HG03354 (cell line): ENCODE data around the gene CYP4F11.
"Not testable (repeated sequence)": the region's sequence is repeated elsewhere in the genome, so short reads cannot be mapped to it uniquely, and the experiment has no call there.

Experiments used
- ATAC-seq: cut with Tn5 transposase; IDR thresholded peaks from one replicate; pipeline ENCODE4 v1.9.1; 2021; ENCODE audit warnings: mild to moderate bottlenecking; ENCODE audit not compliant: unreplicated experiment, poor library complexity, severe bottlenecking

The CYP4F11 gene

GRCh38 chr19:15928321-15928720 is 6.0 kb downstream of the CYP4F11 start:
- no peak for ATAC-seq

- ATAC-seq, result no peak
These were observed 7.8 kb downstream of the CYP4F11 start for GRCh38 chr19:15926484-15926883.

GRCh38 chr19:15923702-15924101 is 10.6 kb downstream of the CYP4F11 start:
- no peak for ATAC-seq

- ATAC-seq, result no peak
These were observed 12.3 kb downstream of the CYP4F11 start for GRCh38 chr19:15922021-15922420.

- ATAC-seq, result no peak
These were observed 15.1 kb downstream of the CYP4F11 start for GRCh38 chr19:15919243-15919642.

- ATAC-seq, result no peak
These were observed 19.2 kb downstream of the CYP4F11 start for GRCh38 chr19:15915109-15915508.

GRCh38 chr19:15913830-15914229 is 20.5 kb downstream of the CYP4F11 start:
- ATAC-seq, result no peak

- no peak for ATAC-seq
These were observed 20.9 kb downstream of the CYP4F11 start for GRCh38 chr19:15913384-15913783.

- ATAC-seq, result no peak
These were observed 22.6 kb downstream of the CYP4F11 start for GRCh38 chr19:15911599-15912235.

GRCh38 chr19:15905026-15905425 is 29.3 kb downstream of the CYP4F11 start:
- no peak for ATAC-seq

GRCh38 chr19:15902898-15903297 is 31.4 kb downstream of the CYP4F11 start:
- ATAC-seq, result not testable (repeated sequence)

- no peak for ATAC-seq
These were observed 32.1 kb downstream of the CYP4F11 start for GRCh38 chr19:15902254-15902653.

- ATAC-seq, result no peak
These were observed 33.8 kb downstream of the CYP4F11 start for GRCh38 chr19:15900504-15900903.

GRCh38 chr19:15900032-15900431 is 34.3 kb downstream of the CYP4F11 start:
- ATAC-seq, result not testable (repeated sequence)

GRCh38 chr19:15899561-15899960 is 34.8 kb downstream of the CYP4F11 start:
- not testable (repeated sequence) for ATAC-seq

GRCh38 chr19:15897738-15898276 is 36.5 kb downstream of the CYP4F11 start, which contains the start of gene CYP4F2:
Gene CYP4F2, minus strand, starts transcription at chr19:15898074. Its CDS starts 463 bp downstream, at chr19:15897611.
- no peak for ATAC-seq

- ATAC-seq, result no peak
These were observed 37.1 kb downstream of the CYP4F11 start for GRCh38 chr19:15897026-15897737.

GRCh38 chr19:15895876-15896430 is 38.4 kb downstream of the CYP4F11 start:
- no peak for ATAC-seq

GRCh38 chr19:15894359-15894758 is 40.0 kb downstream of the CYP4F11 start:
- no peak for ATAC-seq

GRCh38 chr19:15893477-15893876 is 40.9 kb downstream of the CYP4F11 start:
- ATAC-seq, result no peak

GRCh38 chr19:15892012-15892411 is 42.3 kb downstream of the CYP4F11 start:
- ATAC-seq, result no peak
